GM18519 (cell line): ENCODE results near the gene STUM.

ENCODE experiments used
- ATAC-seq: cut with Tn5 transposase; IDR thresholded peaks from one replicate; pipeline ENCODE4 v1.9.1; 2021; ENCODE audit warnings: mild to moderate bottlenecking, moderate library complexity; ENCODE audit not compliant: unreplicated experiment, low FRiP score

The STUM gene

DNA sequence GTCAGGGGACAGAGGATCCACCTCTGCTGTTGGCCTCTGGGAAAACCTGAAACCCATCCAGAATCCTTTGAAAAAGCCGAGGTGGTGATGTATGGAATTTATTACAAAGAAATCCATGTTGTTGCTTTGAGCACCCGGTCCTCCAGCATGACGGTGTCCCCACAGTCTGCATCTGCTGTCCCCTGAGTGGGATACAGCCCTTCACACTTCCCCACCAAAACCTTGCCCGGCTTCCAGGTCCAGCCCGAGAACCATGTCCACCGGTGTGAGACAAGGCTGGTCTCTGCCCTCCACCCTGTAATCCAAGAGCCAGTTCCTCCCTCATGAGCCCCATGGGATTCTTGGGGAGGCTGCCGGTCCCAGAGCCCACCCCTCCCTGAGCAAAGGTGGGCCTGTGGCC, 70.5 kb downstream of the STUM start:
- no peak for ATAC-seq

DNA sequence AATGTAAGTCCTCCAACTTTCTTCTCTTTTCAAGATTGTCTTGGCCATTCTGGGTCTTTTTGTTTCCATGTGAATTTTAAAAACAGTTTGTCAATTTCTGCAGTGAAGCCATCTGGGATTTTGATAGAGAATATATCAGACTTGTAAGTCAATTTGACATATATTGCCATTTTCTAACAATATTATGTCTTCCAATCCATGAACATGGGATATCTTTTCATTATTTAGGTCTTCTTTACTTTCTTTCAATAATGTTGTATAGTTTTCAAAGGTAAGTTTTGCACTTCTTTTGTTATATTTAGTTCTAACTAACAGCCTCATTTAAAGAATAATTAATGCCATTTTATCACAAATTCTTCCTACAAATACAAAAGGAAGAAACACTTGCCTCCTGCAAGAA, 73.4 kb downstream of the STUM start:
- ATAC-seq: no peak

DNA sequence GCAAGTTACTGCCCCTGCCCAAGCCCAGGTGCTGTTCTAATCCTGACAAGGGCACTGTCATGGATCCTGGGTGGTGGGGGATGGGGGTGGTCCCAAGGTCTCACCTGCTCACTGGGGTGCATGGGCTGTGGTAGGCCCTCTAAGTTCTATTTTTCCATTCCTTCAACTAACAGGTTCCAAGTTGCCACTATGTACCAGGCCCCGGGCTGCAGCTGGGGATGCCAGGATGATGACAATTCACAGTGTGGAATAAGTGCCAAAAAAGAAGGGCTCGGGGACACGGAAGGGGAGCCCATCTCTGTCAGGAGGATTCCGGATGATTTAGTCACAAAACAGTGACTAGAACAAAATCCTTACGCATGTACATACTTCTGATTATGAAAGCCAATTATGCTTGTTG, 76.0 kb downstream of the STUM start:
- ATAC-seq: no peak

DNA sequence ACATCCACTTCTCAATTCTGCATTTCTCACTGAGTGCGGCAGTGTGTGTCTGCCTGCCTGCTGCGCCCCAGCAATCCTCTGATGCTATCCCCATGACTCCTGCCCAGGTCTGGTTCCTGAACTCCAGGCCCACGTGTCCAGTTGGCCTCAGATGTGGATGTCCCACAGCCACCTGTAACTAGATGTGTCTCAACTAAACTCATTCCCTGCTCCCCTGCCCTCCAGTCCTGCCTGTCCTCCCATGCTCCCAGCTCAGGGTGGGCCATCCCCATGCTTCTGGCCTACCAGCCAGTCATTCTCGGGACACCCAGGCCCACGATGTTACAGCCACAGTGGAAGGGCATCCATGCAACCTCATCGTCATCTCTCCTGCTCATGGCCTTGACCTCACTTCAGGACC, 76.8 kb downstream of the STUM start:
- no peak for ATAC-seq

DNA sequence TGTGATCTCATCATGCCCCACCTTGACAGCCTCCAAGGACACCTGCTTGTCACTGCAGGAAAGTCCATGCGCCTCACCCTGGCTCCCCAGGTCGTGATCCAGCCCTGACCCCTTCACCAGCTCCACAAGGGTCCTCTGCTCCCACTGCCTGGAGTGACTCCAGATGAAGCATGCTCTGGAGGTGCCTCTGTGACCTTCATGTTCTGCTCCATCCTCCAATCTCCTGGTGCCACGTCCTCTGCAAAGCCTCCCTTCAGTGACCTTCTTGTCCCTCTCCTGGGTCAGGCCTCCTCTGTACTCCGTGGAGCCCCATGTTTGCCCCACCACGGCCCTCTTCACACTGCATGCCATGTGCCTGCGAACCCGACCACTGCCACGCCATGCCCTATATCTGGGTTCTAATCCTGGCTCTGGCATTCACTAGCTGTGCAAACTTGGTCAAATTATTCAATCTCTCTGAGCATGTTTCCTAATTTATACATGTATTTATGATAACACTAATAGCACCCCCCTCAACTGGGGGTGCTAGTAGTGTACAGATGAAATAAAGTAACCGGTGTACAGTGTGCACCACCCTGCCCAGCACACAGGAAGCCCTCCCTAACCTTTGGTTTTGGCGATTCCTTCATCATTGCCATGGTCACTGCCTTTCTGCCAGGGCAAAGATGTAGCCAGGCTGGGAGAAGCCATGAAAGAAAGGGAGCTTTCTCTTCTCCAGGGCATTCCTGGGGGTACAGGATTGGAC, 77.4 kb downstream of the STUM start:
- no peak for ATAC-seq

DNA sequence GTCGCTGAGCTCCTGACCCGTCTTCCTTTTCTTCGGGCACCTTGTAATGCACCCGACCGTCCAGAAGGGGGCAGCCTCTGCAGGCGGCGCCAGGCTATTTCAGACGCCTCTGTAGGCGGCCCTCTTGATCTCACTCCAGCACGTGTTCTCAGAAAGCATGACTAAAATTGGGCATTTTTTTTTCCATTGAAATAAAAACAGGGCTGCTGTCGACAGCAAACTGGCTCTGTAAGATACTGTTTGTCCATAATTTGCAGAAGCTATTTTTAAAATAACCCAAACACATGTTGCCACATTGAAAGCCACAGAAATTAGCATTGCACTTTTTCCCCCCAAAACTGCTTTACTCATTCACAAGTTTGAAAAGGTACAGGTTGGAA, 78.0 kb downstream of the STUM start:
- ATAC-seq: peak; percentile 61

DNA sequence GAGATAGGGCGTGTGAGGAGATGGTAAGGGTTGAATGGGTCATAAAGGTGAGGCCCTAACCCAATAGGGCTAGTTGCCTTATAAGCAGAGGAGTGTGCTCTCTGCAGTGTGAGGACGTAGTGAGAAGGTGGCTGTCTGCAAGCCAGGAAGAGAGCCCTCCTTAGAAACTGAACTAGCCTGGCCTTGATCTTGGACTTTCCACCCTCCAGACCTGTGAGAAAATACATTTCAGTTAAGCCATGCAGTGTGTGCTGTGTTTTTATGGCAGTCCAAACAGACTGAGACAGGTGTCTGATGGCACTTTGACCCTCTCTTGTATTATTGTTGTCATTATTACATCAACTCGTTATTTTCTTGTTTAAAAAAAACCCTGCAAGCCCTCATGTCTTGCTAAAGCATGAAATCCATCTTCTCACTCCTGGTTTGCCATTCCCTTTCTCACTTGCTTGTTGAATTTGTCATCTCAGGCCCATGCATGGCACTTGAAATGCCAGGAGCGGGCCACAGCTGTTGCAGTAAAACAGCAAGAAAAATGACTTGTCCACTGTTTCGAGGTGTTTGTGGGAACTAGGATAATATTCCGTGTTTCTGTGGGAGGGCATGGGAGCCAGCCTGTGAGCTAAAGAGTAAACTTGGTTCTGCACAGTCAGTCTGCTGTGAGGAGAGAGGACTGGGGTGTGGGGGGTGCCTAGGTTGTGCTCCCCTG, 78.6 kb downstream of the STUM start:
- no peak for ATAC-seq

DNA sequence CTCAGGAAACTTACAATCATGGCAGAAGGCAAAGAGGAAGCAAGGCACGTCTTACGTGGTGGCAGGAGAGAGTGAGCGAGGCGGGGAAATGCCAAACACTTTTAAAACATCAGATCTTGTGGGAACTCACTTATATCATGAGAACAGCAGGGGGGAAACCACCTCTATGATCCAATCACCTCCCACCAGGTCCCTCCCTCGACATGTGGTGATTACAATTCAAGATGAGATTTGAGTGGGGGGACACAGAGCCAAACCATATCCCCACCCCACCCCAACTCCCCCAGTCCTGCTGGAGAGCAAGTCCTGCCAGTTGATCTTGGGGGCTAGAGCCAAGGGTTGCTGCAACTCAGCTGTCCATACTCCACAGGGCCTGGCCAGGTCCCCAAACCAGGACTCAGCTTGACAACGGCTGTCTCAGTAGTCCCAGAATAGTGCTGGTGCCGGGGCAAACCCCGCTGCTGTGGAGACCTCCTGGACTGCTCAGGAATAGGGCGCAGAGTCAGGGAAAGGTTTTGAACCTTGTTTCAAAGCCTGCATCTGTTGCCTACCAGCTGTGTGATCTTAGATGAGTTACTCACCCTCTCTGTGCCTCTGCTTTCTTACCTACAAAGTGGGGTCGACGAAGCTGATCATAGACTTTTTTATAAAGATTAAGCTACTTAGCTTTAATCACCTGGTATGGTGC, 79.5 kb downstream of the STUM start:
- ATAC-seq: no peak

DNA sequence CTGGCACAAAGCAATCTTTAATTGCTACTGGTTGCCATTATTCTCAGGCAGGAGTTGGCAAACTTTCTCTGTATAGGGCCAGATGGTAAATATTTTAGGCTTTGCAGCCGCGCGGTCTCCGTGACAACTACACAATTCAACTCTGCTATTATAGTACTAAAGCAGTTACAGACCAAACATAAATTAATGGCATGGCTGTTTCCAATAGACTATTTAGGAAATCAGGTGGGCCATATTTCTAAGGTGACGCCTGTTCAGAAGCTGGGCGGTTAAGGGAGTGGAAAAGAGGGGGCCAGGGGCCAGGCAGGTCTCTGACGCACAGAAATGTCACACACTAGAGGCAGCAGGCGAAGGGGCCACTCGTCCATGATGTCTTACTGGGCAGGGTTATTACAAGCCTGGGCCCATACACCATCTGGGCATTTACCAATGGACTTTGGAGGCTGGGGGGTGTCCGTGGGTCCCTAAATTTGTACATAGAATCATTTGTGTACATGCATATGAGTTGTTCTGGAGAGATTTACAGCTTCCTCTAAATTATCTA, 80.1 kb downstream of the STUM start:
- no peak for ATAC-seq

DNA sequence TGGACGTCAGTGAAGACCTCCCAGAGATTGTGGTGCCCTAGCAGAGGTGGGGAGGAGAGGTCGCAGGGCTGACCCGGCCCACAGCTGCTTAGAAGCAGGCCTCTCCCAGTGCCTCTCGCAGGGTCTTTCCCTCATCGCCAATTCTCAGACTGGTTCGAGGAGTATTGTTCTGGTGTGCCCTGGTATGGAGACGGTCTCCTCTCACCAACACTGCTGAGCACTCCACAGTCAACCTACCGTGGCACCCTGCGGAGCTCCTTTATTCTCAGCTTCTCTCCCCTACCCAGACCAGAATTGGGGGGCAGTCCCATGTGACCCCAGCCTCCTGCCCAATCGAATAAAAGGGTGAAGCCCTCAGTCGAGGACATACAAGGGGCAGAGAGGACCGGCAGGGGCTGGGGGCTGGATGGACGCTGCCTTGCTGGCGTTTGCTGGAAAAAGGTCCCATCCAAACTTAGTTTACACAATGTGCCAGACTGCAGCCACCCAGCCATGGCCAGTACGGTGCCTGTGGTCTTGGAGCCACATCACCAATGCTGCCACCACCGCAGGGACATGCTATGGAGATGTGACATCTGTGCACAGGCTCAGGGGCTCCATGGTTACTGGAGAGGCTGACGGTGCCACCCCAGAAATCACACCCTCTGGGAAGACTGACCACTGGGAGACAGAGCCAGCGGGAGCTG, 80.8 kb downstream of the STUM start:
- no peak for ATAC-seq

DNA sequence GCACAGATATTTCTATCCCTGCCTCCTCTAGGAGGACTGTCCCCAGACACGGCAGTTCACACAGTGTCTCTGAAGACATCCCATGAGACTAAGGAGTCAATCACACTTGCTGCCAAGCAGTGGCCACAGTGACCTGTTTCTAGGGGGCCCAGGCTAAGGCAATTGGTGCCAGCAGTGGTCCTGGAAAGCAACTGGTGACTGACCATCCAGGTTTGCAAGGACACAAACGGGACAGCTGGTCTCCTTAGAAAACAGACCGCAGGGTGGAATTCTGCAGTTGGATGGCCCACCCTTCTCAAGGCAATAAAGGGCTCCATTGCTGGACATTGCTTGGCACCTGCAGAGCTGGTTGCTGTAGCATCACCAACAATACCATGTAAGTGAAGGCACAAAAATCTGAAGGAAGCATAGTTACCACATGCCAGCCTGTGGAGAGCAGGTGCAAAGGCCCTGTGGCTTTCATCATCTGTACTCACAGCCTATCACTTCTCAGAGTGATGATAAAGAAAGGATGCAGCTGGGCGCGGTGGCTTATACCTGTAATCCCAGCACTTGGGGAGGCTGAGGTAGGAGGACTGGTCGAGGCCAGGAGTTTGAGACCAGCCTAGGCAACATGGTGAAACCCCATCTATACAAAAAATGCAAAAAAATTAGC, 81.5 kb downstream of the STUM start:
- no peak for ATAC-seq

DNA sequence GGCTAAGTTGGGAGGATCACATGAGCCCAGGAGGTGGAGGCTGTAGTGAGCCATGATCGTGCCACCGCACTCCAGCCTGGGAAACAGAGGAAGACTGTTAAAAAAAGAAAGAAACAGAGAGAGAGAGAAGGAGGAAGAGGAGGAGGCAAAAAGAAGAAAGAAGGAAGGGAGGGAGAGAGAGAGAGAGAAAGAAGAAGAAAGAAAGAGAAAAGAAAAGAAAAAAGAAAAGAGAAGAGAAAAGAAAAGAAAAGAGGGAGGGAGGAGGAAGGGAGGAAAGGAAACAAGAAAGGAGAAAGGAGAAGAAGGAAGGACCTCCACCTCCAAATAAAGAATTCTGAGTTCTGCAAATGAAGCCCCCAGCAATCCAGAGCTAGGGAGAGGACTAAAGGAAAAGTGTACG, 82.0 kb downstream of the STUM start:
- no peak for ATAC-seq

DNA sequence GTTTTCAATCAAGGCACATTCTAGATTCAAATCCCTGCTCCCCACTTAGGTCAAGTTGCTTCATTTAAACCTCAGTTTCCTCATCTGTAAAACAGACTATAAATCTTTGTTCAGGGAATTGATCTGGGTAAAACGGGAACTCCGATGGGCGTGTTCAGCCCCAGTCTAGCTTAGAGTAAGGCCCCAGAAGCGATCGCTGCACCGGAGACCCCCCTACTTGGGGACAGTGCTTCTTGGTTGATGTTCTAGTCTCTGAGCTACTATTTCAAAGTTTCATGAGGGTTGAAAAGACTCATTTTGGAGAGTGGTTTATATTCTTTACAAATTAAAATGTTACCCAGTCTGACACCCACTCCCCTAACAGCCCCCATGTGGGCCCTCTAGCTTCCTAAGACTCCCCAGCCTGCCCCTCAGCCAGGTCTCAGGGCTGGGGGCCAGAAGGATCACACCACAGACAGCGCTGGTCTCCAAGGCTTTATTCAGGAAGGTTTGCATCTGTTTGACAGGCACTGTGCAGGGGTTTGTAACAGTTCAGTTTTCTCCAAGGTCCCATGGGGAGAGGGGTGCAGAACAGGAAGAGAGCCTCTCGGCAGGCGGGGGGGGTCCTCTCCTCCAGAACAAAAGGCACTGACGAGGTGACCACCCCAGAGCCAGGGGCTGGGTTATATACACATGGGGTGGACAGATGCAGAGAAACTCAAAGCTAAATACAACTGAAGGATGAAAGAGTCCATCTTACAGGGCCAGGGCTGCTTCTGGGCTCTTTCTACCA, 82.9 kb downstream of the STUM start:
- no peak for ATAC-seq

DNA sequence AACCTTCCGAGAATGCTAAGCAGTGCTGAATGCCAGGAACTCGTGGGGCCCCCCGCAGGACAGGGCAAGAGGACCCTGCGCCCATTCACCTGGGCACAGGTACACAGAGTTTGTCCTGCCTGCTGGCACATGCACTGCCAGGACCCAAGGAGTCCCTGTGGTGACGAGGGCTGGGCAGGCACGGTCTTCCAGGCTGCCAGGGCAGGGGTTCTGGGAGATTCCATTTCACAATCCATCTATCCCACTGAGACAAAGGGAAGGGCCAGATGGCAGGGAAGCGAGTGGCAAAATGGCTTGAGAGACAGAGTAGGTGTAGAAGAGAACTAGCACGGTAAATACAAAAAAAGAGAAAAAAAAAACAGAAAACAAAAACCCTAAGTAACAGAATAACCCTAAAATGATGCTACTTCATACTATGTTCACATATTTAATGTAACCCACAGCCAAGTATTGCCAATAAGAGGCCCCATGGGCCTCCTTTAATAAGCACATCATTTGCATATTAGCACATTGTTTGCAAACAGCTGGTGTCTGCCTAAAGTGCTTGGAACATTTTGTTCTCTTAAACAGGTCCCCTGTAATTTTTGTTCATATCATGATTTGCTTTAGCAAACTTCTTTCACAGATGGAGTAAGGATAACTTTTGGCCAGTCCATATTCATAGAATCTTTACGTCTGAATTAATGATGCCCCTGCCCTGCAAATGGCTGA, 83.8 kb downstream of the STUM start:
- ATAC-seq: no peak

DNA sequence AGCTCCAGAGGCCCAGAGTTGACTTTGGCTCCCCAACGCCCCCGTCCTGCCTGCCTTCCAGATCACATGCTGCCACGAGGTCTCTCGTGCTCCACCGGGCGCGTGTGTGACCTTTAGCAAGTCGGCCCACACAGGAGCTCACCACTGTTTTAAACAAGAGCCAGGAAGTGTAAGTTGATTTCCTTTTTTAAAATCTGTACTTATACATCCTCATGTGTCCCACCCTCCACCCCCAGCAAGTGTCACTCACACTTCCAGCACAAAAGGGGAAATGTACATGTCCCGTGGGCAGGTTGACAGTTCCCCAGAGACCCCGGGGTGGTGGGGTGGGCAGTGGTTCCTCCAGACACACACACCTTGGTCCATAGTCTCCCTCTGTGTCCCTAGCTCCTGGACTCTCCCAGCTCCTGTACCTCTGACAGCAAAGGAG, 84.4 kb downstream of the STUM start:
- ATAC-seq: no peak

DNA sequence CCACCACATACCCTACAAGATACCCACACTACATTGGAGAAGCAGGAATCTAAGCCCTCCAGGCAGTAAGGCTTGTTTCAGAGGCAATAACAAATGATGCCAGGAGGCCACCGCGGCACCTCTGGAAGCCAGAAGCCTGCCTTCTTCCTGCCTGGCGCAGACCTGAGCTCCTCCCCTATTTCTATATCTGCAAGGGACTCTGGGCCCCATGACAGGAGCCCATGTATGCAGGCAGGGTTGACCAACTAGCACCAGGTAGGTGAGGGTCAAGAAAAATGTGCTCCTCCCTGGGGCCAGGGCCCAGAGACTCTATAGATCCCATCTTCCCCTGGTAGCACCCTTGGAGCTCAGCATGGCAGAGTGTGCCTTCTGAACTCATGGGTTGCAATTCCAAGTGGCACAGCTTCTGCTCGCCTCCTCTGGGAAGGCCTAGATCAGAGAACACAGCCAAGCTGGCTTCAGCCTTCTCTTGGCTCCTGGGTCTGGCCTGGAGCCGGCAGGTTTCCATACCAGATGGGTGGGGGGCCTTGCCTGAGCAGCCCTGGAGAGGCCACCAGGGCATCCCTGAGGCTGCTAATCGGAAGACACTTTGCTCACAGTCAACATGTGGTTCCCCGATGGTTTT, 85.1 kb downstream of the STUM start:
- ATAC-seq: peak; percentile 1

DNA sequence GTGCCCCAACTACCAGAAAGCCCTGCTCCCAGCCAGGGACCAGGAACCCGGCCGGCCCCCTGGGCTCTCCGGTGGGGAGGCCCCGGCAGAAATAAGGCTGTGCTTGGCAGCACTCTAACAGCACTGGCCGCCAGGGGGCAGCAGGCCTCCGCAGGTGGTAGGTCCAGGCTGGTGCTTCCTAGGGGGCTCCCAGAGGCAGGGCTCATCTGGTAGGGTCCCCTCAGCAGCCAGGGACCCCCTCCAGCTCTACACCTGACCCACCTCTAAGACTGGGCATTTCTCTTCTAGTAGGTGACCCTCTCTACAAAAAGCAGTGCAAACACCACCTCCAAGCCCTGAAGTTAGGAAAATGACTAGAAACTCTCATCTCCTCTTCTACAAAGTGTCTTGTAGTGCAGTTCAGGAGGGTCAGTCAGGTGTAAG, 85.6 kb downstream of the STUM start:
- peak; percentile 55 for ATAC-seq

DNA sequence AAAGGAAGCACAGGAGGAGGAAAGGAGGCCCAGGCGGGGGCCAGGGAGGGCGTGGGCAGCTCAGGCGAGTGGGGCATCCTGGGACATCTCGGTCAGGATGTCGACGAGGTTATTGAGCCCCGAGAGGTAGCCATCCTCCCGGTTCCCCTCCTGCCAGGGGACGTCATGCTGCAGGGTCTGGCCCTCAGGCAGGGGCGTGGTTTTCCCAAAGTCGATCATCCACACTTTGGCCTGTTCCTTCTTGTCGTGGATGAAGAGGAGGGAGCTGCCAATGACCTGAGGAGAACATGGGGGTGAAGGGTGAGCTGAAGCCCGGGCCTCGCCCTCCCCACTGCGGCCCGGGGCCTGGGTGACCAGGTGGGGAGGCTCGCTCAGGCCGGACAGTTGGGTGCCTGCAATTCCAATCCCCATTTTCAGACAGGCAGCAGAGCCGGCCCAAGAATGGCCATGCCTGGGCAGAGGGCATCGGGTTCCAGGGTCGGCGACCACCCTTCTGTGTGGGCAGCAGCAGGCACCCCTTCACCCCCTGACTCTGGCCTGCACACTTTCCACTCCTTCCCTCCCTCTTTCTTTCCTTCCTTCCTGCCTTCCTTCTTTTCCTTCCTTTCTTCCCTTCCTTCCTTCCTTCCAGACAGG, 86.2 kb downstream of the STUM start:
- ATAC-seq: no peak
